ENCODE results near the gene RBKS.
"Not testable (repeated sequence)": the region's sequence is repeated elsewhere in the genome, so short reads cannot be mapped to it uniquely, and the experiment has no call there.

RBKS gene

DNA sequence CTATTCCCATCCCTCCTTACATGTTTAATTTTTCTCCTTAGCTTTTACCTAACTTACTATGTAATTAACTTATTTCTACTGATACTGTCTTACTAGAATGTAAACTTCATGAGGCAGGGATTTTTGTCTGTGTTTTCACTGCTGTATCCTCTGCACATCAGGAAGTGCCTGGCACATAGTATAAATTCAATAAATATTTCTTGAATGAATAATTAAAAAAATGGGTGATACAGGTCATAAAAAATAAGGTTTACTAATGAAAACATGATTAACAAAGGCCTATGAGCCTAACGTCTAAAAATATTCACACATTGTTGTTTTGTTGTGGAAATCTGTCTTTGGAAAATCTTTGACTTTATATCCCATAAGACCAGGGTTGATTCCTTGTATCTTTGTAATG lies 4.5 kb downstream of the RBKS start:
- TF ChIP-seq POLR2AphosphoS5 (IDR thresholded peaks at IDR 0.05; ENCODE audit: low read depth): no peak
- TF ChIP-seq GABPA (IDR thresholded peaks at IDR 0.05; ENCODE audit: low read depth): no peak
- TF ChIP-seq SPI1 (IDR thresholded peaks at IDR 0.05; ENCODE audit: borderline replicate concordance, low read depth): no peak
- TF ChIP-seq, protein P1, sequence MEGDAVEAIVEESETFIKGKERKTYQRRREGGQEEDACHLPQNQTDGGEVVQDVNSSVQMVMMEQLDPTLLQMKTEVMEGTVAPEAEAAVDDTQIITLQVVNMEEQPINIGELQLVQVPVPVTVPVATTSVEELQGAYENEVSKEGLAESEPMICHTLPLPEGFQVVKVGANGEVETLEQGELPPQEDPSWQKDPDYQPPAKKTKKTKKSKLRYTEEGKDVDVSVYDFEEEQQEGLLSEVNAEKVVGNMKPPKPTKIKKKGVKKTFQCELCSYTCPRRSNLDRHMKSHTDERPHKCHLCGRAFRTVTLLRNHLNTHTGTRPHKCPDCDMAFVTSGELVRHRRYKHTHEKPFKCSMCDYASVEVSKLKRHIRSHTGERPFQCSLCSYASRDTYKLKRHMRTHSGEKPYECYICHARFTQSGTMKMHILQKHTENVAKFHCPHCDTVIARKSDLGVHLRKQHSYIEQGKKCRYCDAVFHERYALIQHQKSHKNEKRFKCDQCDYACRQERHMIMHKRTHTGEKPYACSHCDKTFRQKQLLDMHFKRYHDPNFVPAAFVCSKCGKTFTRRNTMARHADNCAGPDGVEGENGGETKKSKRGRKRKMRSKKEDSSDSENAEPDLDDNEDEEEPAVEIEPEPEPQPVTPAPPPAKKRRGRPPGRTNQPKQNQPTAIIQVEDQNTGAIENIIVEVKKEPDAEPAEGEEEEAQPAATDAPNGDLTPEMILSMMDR (IDR thresholded peaks at IDR 0.05; ENCODE audit: insufficient read depth, low read length): no peak
- TF ChIP-seq, protein P2, sequence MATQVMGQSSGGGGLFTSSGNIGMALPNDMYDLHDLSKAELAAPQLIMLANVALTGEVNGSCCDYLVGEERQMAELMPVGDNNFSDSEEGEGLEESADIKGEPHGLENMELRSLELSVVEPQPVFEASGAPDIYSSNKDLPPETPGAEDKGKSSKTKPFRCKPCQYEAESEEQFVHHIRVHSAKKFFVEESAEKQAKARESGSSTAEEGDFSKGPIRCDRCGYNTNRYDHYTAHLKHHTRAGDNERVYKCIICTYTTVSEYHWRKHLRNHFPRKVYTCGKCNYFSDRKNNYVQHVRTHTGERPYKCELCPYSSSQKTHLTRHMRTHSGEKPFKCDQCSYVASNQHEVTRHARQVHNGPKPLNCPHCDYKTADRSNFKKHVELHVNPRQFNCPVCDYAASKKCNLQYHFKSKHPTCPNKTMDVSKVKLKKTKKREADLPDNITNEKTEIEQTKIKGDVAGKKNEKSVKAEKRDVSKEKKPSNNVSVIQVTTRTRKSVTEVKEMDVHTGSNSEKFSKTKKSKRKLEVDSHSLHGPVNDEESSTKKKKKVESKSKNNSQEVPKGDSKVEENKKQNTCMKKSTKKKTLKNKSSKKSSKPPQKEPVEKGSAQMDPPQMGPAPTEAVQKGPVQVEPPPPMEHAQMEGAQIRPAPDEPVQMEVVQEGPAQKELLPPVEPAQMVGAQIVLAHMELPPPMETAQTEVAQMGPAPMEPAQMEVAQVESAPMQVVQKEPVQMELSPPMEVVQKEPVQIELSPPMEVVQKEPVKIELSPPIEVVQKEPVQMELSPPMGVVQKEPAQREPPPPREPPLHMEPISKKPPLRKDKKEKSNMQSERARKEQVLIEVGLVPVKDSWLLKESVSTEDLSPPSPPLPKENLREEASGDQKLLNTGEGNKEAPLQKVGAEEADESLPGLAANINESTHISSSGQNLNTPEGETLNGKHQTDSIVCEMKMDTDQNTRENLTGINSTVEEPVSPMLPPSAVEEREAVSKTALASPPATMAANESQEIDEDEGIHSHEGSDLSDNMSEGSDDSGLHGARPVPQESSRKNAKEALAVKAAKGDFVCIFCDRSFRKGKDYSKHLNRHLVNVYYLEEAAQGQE (IDR thresholded peaks at IDR 0.05; ENCODE audit: insufficient replicate concordance, low read depth): no peak
- DNase-seq (ENCODE audit: low read depth in 1 of 2, low spot score in 1 of 2): no peak
- H3K27me3 ChIP-seq (ENCODE audit: insufficient read depth, poor library complexity, severe bottlenecking): no peaks in the 10 kb centered on the region
- no peak overlapping the region for H3K4me3 ChIP-seq (replicated peaks; ENCODE audit: insufficient read depth, low read length)
- H3K27ac ChIP-seq (replicated peaks): no peak overlapping the region

DNA sequence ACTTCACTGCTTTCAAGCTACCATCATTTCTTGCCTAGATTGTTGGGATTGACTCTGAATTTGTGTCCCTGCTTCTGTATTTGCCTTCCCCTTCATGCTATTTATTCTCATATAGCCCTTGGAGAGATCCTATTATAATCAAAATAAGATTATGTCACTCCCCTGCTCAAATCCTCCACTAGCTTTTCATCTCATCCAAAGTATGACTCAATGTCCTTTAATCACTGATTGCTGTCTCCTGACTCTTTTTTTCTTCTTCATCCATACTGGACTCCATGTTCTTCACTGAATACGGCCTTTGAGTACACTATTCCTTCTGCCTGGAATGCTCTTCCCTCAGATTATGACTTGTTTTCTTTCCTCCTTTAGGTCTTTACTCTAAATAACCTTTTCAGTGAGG lies 5.0 kb downstream of the RBKS start:
- H3K4me3 ChIP-seq (replicated peaks; ENCODE audit: insufficient read depth, low read length): no peak overlapping the region
- no peak for DNase-seq (ENCODE audit: low read depth in 1 of 2, low spot score in 1 of 2)
- no peaks in the 10 kb centered on the region for H3K27me3 ChIP-seq (ENCODE audit: insufficient read depth, poor library complexity, severe bottlenecking)
- no peak for TF ChIP-seq POLR2AphosphoS5 (IDR thresholded peaks at IDR 0.05; ENCODE audit: low read depth)
- H3K27ac ChIP-seq (replicated peaks): no peak overlapping the region

DNA sequence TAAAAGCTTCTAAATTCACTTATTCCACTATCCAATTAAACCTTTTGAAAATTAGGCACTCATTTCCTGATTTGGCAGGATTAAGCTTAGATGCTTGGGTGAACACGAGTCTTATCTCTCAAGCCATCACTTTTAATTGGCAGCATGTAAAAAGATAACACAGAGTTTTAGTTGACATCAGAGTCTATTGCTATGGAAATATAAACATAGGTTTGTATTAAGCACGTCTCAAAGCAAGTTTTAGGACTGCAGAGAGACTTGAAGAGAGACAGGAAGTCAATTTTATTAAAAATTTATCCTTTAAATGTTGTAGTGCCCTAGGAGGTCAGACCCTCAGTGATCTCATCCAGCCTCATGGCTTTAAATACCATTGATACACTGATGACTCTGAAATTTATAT lies 5.6 kb downstream of the RBKS start:
- Histone ChIP-seq H3K27ac (replicated peaks) (no peak overlapping the region), H3K27me3 (ENCODE audit: insufficient read depth, poor library complexity, severe bottlenecking) (no peaks in the 10 kb centered on the region), H3K4me3 (replicated peaks; ENCODE audit: insufficient read depth, low read length) (no peak overlapping the region)
- no peak for DNase-seq (ENCODE audit: low read depth in 1 of 2, low spot score in 1 of 2)
- TF ChIP-seq, protein P1 (IDR thresholded peaks at IDR 0.05; ENCODE audit: insufficient read depth, low read length): no peak
- TF ChIP-seq, protein P2 (IDR thresholded peaks at IDR 0.05; ENCODE audit: insufficient replicate concordance, low read depth): no peak
- no peak for TF ChIP-seq SPI1 (IDR thresholded peaks at IDR 0.05; ENCODE audit: borderline replicate concordance, low read depth)
- no peak for TF ChIP-seq POLR2AphosphoS5 (IDR thresholded peaks at IDR 0.05; ENCODE audit: low read depth)
- no peak for TF ChIP-seq GABPA (IDR thresholded peaks at IDR 0.05; ENCODE audit: low read depth)

DNA sequence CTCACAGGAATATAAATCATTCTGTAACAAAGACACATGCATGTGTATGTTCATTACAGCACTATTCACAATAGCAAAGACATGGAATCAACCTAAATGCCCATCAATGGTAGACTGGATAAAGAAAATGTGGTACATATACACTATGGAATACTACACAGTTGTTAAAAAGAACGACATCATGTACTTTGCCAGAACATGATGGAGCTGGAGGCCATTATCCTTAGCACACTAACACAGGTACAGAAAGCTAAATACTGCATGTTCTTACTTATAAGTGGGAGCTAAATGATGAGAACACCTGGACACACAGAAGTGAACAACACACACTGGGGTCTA lies 7.6 kb downstream of the RBKS start:
- H3K27me3 ChIP-seq (ENCODE audit: insufficient read depth, poor library complexity, severe bottlenecking); H3K4me3 ChIP-seq (replicated peaks; ENCODE audit: insufficient read depth, low read length): not testable (repeated sequence)

DNA sequence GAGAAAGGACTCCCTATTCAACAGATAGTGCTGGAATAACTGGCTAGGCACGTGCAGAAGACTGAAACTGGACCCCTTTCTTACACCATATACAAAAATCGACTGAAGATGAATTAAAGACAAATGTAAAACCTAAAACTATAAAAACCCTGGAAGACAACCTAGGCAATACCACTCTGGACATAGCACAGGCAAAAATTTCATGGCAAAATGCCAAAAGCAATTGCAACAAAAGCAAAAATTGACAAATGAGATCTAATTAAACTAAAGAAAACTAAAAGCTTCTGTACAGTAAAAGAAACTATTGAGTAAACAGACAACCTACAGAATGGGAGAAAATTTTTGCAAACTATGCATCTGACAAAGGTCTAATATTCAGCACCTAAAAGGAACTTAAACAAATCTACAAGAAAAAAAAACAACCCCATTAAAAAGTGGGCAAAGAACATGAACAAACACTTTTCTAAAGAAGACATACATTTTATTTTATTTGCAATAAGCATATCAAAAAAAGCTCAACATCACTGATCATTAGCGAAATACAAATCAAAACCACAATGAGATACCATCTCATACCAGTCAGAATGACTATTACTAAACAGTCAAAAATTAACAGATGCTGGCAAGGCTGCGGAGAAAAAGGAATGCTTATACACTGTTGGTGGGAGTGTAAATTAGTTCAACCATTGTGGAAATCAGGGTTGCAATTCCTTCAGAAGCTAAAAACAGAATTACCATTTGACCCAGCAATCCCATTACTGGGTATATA lies 8.2 kb downstream of the RBKS start:
- not testable (repeated sequence) for H3K27ac ChIP-seq (replicated peaks); H3K27me3 ChIP-seq (ENCODE audit: insufficient read depth, poor library complexity, severe bottlenecking); H3K4me3 ChIP-seq (replicated peaks; ENCODE audit: insufficient read depth, low read length); DNase-seq (ENCODE audit: low read depth in 1 of 2, low spot score in 1 of 2)

More for the DNA sequence above, 7.6 kb downstream of the RBKS start:
- not testable (repeated sequence) for H3K27ac ChIP-seq (replicated peaks); DNase-seq (ENCODE audit: low read depth in 1 of 2, low spot score in 1 of 2)

Measured in HL-60 (cell line).